AML-193 (cell line): ENCODE results near the gene FASTK.

ENCODE experiments used
- DNase-seq, 2 experiments: peaks; one replicate each; lab custom pipeline; 2025; lab: John Stamatoyannopoulos, UW

Gene FASTK

DNA sequence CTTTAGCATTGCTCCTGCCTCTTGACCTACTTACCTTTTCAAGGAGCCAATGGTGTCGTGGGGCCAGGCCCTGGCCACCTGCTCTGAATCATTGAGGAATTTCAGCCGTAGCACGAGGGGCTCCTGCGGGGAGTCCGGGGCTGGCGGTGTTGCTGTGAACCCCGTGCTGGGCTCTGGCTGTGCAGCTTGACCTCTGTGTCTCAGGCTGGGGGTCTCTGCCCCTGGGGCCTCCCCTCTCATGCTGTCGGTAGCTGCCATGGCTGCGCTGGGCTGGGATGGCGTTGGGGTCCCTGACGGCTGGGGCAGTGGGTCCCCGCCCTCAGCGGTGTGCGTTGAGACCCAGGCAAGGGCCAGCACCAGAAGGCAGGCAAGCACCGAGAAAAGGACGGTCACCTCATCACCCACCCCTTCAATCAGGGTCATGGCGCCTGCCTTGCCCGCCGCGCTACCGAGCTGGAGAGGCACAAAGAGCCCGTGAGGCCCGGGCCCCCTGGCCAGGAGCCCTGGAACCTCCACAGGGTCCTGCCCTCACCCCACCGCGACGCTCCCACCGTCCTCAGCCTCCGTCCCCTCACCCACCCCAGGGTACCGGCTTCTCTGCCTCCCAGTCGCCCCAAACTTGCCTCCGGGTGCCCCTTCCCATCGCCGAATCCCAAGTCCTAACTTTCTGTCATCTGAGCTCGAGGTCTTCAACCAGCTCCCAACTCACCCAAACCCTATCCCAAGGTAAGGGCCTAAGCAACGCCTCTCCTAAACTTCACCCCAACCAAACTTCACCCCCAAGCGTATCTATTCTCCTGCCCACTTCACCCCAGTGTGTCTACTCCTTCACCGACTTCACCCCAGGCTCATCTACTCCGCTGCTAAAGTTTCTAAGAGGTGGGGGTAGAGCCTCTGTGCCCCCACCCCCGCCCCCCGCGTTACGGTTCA is 1.8 kb upstream of the FASTK start:
- DNase-seq, result no peak

DNA sequence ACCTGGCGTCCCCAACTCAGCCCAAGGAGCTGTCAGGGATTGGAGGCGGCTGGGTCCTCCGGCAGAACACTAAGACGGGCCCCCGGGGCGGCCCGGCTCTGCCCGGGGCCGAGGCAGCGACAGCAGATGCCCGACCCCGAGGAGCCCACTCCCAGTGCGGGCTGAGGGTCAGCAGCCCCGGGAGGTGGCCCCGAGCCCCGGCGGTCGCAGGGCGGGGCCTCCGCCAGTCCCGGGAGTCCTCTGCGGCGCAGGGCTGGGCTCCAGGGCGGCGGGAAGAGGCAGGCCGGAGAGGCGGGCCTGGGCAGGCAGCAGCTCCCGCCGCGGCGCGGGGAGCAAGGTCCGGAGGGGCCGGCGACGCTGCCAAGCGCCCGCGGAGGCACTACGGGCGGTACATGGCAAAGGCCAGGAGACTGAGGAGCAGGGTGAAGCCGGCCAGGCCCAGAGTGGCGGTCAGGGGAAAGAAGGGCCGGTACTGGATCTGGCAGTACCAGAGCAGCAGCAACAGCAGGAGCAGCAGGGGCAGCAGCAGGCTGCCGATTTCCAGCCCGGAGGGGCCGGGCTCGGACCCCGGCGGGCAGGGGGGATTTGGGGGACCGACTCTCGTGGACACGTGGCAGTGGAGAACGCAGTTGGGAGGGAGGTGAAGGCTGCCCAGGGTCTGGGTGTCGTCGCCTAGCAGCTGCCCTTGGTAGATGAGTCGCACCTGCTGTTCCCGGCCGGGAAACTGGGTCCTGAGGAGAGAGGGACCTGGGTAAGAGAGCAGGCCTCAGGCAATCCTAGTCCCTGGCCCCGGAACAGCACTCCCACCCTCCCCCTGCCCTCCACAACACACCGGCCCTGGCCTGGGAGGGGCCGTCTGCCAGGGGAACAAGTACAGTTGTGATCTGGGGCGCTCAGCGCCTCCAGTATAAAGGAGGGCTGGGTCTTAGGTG is 827 bp upstream of the FASTK start:
- DNase-seq, result no peak

DNA sequence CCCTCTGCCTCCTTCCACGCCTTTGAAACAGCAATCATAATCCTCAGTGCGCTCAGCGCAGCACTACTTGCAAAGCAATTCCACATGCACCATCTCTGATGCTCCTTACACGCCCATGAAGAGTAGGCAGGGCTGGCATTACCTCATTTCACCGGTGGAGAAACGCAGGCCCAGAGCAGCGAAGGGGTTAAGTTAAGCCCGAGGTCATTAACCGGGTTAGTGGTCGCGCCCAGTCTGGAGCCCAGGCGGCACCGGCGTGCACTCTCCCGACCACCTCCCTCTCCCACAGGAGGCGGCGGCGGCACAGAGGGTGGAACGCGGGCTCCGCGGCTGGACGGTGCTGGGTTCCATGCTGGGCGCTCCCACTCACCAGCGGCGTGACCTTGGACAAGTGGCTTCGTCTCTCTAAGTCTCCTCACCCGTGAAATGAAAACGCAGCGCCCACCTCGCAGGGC is 515 bp downstream of the FASTK start:
- DNase-seq, result no peak

DNA sequence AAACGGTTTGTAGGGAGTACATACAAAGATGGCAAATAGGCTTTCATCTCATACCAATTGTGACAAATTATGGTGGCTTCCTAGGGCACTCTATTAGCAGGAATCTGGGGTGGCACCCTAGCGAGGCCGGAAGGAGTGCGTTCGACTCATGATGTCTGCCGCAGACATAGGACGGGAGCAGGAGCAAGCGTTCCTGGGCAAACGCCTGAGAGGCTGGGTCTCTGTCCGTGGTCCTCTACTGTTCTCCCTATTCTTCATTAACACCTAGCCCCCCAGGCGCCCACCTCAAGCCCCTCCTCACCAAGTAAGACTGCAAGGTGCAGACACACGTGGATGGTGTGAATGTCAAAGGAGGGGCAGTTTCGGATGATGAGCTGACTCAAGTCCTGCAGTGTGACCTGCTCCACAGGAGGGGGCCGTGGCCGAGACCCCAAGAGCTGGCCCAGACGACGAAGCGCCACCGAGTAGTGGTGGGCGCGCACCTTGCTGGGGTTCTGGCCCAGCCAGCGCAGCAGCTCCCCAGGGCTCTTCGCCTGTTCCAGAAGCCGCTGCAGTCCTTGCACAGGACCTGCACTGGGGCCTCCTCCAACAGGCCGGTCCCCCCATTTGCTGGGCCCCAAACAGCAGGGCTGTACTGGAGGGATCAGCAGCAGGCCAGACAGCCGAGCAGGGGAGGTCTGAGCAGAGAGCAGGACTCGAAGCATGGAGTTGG is 1.3 kb downstream of the FASTK start:
- DNase-seq, result no peak

DNA sequence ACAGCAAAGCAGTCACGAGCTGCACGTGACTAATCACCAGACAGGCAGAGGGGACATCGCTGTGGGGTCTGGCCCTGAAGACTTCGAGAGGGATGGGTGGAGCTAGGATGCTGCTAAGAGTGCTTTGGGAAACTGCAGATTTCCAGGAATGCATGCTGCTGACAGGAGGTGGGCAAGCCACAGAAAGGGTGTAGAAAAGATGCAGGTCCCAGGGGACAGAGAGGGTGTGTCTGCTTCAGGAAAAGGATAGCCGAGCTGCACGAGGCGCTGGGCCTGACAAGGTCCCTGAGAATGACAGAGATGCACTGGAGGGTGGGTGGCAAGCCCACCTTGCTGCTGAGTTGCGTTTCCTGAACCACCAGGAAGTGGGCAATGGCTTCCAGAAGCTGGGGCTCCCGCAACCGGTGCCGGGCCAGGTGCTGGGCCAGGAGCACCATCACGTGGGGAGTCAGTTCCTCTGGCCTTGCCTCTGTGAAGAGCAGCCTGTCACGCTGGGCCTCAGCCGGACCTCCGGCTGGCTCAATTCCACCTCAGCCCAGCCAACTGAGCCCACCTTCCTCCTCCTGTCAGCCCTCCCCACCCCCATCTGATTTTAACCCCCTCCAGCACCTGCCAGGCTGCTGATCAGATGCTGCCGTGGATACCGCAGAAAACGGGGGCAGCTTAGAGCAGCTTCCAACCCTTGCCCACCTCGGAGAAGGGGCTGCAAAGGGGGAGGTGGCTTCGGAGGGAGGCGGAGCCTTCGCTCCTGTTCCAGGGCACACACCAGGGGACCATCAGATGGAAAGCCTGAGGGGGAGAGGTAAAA is 2.2 kb downstream of the FASTK start:
- DNase-seq, result no peak

DNA sequence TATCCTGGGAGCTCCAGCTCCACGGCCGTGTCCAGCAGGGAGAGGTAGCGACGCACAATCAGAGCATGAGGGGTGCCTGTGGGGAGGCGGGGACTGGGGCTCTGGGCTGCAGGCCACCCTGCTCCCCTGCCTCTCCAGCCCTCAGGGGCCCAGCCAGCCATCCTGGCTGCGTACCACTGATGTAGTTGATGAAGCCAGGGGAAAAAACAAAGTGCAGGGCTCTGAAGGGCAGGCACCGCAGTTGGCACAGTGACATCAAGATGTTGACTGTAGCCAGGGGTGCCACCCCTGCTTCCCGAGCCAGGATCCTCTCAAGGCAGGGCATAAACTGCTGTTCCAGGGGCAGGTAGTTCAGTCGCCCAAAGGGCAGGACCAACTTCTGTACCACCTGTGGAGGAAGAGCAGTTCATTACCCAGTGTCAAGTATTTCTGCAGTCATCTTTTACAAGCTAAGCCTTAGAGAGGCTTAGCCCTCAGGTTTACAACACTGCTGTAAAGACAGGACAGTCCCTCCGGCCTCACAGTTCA is 2.8 kb downstream of the FASTK start:
- no peak for DNase-seq

DNA sequence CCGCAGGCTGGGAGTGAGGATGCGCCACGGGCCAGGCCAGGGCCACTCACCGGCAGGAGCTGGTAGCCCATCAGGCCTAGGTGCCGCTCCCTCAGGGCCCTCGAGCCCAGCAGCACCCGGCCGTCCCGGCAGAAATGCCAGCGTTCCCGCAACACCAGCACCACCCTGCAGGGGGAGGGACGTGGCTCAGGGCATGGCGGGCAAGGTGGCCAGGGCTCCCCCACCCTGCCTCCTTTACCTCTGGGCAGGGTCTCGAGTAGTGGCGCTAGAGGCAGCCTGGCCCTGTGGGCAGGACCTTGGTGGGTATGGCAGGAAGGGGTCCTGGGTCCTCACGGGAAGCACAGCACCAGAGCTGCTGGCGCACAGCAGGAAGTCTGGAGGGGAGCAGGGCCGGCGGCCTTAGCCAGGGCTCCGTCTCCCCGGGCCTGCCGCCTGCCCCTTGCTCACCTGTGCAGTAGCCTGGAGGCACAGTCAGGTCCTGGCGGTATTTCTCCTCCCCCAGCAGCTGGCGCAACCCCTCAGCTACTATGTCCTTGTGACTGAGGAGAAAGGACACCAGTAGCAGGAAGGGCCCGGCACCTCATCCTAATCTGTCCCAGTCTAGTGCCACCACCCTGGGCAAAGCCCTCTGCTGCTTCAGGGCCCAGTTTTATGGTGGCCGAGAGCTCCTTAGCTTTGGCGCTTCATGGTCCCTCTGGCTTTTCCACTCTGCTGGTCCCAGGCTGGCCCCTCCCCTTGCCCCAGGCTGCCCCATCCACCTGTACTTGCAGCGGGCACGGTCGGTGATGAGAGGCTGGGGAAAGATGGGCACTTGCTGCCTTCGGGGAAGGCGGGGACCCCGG is 3.5 kb downstream of the FASTK start:
- no peak for DNase-seq

DNA sequence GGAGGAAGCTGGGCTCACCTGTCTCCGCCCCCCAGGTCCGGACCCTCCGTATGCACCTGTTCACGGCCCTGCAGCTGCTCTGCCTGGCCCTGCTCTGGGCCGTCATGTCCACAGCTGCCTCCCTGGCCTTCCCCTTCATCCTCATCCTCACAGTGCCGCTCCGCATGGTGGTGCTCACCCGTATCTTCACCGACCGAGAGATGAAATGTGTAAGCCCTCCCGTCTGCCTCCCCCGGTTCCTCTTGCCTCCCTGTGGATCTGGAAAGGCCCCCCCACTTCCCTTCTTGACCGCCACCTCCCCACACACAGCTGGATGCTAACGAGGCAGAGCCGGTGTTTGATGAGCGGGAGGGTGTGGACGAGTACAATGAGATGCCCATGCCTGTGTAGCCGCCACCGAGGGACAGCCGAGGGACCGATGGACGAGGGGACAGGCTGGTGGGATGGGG is 4.6 kb downstream of the FASTK start:
- DNase-seq, result no peak

DNA sequence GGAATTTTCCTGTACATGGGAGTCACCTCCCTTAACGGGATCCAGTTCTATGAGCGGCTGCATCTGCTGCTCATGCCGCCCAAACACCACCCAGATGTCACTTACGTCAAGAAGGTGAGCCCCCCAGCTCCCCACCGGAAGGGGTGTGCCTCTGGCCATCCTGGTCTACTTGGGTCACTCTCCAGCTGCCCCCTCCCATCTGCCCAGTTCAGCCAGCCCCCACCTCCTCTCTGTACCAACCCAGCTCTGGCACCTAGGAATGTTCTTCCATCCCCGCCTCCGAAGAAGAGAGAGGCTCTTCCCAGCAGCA is 5.0 kb downstream of the FASTK start:
- DNase-seq, result no peak

- DNase-seq, result no peak
Observed at GRCh38 chr7:151074817-151075661, 5.6 kb downstream of the FASTK start.

DNA sequence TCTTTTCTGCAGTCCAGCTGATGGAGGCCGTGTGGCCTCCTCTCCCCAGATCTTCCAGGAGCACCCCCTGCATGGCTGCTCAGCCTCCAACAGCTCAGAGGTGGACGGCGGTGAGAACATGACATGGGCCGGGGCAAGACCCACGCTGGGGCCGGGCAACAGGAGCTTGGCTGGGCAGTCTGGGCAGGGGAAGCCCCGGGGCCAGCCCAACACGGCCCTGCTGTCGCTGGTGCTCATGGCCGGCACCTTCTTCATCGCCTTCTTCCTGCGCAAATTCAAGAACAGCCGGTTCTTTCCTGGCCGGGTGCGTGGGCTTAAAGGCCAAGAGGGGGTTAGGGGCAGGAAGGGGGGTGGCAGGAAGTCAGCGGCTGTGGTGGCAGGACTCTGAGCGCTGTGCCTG is 6.6 kb downstream of the FASTK start:
- no peak for DNase-seq

- DNase-seq, result no peak
Observed at GRCh38 chr7:151071032-151071866, 9.4 kb downstream of the FASTK start.

DNA sequence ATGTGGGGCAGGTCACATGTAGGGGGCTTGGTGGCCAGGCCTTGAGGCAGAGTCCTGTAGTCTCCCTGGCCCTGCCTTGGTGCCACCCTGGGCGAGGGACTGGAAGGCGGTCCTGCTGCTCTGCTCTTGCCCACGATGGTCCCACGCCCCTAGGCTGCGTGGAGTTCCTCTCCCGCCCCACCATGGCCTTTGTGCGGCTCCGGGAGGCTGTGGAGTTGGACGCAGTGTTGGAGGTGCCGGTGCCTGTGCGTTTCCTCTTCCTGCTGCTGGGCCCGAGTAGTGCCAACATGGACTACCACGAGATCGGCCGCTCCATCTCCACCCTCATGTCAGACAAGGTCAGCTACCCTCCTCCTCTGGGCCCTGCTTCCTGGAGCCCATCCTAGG is 10.0 kb downstream of the FASTK start:
- DNase-seq, result no peak

DNA sequence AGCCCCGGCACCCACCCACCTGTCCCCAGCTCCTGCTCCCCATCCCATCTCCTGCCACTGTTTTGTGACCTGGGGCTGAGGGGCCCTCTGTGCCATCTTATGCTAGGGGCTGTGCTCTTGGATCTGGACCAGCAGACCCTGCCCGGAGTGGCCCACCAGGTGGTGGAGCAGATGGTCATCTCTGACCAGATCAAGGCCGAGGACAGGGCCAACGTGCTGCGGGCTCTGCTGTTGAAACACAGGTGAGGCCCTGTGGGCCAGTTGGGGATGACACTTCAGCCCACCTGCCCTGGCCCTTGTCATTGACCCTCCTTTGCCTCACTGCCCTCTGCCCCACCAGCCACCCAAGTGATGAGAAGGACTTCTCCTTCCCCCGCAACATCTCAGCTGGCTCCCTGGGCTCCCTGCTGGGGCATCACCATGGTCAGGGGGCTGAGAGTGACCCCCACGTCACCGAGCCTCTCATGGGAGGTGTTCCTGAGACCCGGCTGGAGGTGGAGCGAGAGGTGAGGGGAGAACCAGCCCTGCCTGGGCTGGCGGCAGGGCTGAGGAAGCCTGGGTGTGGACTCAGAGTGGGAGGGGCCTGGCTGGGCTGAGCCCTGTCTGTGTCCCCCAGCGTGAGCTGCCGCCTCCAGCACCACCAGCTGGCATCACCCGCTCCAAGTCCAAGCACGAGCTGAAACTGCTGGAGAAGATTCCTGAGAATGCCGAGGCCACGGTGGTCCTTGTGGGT is 10.6 kb downstream of the FASTK start:
- DNase-seq, result no peak

DNA sequence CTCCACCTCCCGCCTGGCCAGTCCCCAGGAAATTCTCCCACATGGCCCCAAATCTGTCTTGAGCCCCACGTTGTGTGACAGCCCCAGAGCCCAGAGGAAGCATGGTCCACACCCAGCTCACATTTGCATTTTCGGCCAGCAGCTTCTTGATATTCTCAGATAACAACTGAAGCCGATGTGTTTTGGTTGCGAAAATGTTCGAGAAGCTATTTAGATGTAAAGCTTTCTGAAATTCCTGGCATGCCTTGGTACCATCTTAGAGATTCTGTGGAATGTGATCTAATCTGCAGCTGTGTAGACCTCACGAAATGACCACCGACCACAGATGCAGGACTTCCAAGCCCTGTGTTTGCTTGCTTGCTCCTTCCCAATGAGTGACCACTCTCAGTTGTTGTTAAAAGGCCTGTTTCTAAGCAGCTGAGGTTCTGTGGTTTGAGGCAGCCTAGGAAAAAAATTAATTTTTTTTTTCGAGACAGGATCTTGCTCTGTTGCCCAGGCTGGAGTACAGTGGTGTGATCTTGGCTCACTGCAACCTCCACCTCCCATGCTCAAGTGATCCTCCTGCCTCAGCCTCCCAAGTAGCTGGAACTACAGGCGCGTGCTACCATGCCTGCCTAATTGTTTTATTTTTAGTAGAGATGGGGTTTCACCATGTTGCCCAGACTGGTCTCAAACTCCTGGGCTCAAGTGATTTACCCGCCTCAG is 12.4 kb downstream of the FASTK start:
- no peak for DNase-seq

DNA sequence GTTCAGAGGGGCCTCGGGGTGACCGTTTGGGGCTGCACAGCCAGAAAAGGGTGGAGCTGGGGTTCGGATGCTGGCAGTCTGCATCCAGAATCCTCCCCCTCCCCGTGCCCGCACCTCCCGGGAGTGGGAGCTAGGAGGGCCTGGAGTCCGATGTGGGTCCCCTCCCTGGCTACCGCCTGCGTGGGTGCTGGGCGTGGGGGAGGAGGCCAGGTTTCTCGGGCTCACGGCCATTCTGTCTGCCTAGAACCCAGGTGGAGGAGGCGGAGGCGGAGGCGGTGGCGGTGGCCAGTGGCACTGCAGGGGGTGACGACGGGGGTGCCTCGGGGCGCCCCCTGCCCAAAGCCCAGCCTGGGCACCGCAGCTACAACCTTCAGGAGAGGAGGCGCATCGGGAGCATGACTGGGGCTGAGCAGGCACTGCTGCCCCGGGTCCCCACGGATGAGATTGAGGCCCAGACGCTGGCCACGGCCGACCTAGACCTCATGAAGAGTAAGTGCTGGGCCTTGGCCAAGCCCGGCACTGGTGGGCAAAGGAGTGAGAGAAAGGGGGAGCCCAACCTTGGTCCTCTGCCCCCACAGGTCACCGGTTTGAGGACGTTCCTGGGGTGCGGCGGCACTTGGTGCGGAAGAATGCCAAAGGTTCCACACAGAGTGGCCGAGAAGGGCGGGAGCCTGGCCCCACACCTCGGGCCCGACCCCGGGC is 14.2 kb downstream of the FASTK start:
- no peak for DNase-seq
